COLO829 (cell line): ENCODE results near the gene VSNL1.
A peak's percentile ranks its signal among the peaks of the same experiment; 100 is the strongest.

Experiments used
- DNase-seq: peaks from one replicate; pipeline ENCODE4 v3.0.0; 2012; ENCODE audit warnings: low spot score

Gene VSNL1

DNA sequence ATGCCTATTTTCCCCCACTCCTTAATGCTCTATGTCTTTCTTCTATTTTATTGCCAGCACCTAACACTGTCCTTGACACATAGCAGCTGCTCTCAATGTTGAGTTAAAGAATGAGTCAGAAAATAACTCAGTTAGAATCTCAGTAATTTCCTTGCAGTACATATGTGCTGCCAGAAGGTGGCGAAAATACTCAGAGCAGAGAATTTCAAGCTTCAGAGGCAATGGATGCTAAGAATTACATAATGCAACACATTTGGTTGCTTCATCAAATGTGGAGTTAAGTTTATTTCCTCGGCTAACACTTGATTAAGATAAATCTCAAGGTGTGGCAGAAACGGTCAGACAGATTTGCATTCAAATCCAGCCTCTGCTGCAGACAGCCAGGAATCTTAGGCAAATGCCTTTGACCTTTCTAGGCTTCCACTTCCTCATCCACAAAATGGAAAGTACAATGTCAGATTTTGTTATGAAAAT, 105.6 kb downstream of the VSNL1 start:
- peak; percentile 50 for DNase-seq

DNA sequence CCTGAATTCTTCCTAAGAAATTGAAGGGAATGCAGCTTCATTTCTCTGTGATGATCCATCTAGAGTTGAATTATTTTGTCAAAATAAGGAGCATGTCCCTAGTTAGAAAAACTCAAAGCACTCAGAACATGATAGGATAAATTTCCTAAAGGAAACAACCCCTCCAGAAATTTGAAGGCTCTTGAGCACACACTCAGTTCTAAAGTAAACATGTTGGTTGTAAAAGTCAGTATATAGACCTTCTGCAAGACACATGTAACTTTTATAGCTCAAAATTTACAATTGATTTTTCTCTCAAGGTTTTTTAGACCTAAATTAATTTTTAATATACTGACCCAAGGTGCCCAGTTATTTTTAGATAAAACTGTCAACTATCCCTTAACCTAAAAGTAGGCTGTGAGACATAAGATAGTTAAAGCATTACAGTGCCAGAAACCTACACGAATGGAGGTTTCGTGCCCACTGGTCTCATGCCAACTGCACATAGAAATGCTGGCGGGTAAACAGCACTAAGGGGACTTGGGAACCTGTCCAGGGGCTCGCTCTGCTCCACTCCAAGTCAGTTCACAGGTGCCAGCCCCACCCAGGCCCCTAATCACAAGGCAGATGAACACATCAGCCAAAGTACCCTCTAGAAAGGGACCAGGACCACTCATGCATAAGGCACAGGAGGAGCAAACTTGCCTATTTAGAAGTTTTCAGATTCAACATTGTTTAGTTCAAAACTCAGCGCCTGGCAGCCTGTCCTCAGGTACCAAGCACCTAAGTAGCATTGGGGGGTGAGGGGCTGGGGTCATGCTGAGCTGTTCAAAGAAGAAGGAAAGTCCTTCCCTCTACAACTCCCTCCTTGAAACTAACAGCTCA, 106.6 kb downstream of the VSNL1 start:
- no peak for DNase-seq

DNA sequence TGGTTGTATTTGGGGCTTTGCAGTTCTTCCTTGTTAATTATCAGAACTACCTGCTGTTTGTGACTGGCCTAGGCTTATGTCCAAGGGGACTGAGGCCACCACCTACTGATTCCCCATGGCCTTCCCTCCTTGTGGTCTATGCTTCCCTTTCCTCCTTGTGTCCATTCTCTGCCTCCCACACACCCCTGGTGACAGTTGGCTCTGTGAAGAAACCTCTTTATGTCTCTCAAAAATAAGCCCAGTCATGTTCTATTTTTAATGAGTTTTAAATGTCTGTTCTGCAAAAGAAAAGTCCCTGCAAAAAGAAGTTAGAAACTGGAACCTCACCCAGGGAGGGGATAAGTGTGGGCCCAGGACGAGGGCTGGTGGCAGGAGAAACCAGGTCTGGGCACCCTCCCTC, 108.1 kb downstream of the VSNL1 start:
- no peak for DNase-seq

DNA sequence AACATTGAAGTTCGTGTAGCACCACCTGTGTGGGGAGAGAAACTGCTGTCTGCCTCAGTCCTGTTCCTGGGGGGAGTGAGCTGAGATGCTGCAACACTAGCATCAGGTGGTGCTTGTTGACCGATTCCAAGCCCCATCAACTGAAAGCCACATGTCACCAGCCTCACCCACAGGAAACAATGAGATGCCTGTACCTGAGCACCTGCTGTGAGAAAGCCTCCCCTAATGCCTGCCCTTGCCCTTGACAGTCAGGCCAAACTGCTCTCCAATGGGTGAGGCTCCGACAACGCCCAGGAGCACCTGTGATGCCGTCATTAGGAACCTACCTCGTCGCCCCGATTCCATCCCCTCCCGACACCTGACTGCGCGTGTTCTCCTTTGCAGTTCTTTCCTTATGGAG, 108.5 kb downstream of the VSNL1 start:
- no peak for DNase-seq

DNA sequence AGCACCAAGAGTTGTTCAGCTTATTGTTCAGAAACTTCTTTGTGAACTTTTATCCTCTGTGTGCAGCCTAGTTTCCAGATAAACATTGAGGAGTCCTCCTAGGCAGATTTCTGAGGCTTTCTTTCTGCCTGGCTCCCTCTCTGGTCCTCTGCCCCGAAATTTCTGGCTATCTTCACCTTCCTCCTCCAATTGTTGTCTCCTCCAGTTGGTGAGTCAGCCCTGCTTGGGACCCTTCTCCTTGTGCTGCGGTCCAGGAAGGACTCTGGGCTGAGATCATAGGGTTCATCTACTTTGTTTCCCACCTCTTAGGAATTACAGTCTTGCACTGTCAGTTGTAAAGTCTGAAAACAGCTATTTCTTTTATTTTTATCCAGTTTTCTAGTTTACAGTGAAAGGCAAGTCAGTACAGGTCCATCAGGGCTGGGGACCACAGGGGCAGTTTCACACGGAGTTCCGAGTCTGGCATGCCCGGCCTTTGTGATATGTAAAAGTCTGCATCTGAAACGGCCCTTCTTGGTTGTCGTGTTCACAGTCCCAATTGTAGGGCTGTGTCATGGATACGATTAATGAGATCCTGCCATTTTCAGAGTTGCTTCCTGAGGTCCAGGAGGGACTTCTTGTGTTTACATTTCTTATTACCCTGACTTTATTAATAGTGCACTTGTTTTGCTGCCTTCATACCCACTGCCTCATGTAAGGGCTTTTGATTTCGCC, 112.3 kb downstream of the VSNL1 start:
- no peak for DNase-seq

DNA sequence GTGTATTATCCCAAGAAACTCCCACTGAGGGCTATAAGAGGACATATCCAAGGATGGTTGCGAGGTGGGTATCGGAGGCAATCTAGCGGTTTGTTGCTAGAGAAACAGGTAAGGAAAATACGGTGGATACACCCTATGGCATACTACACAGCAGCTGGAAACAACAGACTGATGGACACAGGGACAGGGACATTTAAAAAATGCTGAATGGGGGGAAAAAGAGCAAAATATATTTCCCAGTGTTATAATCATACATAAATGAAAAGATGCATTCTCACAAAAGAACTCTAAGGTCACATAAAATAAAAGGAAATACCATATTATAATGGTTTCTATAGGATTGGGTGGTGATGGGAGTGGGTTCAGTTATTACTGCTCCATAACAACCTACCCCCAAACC, 117.3 kb downstream of the VSNL1 start:
- DNase-seq = no peak

DNA sequence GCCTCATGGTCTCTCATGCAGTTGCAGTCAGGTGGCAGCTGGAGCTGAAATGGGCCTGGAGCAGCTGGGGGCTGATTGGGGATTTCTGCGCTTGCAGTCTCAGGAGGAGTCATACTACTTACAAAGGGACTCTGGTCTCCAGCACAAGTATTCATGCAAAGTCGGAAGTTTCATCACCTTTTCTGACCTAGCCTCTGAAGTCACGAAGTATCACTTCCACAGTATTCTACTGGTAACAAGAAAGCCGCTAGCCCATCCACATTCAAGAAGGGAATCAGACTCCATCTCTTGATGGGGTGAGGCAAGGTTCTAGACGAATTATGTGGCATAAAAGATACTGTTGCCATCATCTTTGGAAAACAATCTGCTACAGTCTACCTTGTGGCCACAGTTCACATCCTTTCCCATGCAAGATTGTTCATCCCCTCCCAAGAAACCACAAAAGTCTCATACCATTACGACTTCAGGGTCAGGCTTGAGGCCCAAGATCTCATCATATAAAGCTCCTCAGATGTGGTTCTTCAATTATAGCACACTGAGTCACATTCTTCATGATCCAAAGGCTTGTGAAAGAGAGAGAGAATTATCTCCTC, 117.9 kb downstream of the VSNL1 start:
- DNase-seq = no peak

DNA sequence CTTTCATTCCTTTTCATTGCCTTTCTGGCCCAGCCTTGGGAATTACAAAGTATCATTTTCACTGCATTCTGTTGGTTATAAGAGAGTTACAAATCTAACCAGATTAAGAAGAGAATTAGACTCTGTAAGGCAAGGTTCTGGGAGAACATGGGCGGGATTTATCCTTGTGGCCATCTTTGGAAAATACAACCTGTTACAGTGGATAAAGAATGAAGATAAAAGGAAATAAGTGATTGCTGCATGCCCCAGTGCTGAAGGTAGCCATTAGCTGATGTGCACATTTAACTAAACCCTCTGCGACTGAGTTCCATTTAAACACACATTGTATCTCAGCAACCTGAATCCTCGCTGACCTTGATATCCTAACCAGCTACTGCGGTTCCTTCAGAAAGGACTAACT, 119.7 kb downstream of the VSNL1 start:
- DNase-seq = no peak

DNA sequence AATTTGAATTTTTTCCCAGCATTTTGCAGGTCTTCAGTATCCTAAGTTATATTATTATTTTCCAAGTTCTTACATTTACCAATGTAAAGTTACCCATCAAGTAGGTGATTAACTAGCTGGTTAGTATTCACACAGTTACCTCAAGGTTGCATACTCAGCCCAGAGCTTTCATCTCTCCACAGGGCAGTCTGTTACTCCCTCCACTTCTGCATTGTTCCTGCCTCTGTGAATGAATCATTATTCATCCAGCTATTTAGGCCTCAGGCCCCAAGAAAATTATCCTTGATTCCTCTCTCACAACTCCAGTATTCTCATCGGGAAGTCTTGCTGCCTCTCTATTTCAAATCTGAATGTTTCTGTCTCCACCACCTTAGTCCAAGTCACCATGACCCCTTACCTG, 121.0 kb downstream of the VSNL1 start:
- DNase-seq = no peak

DNA sequence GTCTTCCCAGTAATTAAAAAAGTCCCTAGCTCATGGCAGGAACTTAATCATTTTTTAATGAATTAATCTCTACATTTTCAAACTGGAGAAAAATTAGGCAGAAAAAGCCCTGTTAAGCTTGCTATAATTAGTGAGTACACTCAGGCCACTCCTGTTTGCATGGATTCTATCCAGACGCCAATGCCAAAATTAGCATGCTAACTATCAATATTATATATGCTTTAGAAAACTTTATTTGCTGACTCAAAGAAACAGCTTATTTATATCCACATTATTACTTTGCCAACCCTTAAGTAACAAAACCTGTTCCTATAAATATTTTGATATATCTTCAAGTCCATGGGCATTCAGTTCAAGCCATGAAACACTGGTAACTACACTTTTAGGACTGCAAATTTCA, 122.2 kb downstream of the VSNL1 start:
- DNase-seq = no peak

DNA sequence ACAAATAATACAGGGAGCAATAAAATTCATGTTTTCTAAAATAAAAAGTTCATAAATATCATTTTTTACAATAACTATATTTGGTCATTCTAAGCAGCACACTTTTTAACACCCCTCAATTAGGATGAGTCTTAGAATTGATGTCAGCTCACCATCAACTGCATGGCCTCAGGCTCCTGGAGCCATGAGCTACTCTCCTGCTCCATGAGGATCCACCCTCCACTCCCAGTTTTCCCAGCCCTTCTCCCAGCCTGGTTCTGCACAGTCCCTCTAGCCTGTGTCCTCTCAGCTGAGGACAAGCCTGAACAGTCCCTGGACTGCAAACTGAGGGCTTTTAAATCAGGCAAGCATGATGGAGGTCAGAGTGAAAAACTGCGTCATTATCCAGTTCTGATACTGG, 124.0 kb downstream of the VSNL1 start:
- no peak for DNase-seq

DNA sequence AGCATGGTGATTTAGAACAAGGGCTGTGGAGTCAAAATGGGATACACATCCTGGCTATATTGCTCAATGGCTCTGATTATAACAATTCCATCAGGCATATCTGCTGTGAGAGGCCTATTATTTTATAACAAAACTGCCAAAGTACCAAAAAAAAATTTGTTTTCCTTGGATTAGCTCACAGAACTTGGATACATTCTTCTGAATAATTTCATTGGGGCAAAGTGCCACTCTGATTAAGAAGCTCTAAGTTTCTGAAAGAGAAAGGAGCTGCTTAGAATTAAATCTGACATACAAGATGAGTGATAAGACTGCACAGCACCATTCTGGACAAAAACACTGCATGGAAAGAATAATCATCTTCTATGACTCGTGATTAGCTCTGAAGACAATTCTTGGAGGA, 127.4 kb downstream of the VSNL1 start:
- DNase-seq = no peak

DNA sequence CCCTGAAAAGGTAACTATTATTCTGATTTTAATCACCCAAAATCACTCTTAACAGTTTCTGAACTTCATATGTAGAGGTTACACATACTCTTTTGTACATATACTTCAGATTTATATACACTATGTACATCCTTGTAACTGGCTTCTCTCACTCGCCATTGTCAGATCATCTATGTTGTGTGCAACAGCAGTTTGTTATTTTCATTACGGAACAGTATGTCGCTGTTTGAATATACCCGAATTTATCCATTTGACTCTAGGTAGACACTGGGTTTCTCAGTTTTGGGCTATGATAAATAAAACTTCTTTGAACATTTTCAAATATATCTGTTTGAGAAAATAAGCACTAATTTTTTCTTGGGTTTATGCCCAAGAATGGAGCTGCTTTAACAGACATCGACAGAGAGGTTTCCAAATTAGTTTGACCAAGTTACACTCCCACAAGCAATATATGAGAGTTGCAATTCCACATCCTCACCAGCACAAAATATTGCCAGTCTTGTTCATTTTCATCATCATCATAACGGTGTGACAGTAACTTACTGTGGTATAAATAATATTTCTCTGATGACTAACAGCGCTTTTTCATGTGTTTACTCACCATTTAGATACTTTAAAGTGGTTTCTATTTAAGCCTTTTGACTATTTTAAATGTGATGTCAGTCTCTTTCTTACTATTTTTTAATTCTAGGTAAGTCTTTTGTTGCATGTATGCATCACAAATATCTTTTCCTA, 132.3 kb downstream of the VSNL1 start:
- no peak for DNase-seq

DNA sequence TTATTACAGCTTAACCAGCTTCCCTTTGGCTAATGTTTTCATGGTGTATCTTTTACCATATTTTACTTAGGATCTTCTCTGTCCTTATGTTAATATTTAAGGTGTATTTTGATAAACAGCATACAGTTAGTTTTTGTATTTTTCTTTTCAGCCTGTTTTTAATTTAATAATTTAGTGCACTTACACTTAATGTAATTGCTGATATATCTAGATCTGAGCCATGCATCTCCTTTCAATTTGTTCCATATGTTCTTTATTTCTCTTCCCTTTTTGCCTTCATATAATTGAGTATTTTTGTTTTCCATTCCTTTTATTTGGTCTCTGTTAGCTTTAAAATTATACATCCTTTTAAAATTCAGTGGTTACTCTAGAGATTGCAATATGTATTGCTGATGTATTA, 134.3 kb downstream of the VSNL1 start:
- DNase-seq = no peak

DNA sequence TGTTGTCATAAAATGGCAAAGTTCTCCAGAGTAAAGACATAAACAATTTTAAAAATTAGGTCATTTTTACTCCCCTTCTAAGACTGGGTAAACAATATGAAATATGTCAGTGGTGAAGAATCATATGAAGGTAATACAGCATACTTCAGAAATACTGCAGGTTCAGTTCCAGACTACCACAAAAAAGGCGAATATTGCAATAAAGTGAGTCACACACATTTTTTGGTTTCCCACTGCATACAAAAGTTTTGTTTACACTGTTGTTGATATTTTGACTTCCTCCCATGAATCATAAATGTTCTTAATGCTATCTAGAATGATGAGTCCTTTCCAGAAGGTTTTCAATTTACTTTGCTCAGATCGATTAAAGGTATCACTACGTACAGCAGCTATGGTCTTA, 139.6 kb downstream of the VSNL1 start:
- DNase-seq = no peak

DNA sequence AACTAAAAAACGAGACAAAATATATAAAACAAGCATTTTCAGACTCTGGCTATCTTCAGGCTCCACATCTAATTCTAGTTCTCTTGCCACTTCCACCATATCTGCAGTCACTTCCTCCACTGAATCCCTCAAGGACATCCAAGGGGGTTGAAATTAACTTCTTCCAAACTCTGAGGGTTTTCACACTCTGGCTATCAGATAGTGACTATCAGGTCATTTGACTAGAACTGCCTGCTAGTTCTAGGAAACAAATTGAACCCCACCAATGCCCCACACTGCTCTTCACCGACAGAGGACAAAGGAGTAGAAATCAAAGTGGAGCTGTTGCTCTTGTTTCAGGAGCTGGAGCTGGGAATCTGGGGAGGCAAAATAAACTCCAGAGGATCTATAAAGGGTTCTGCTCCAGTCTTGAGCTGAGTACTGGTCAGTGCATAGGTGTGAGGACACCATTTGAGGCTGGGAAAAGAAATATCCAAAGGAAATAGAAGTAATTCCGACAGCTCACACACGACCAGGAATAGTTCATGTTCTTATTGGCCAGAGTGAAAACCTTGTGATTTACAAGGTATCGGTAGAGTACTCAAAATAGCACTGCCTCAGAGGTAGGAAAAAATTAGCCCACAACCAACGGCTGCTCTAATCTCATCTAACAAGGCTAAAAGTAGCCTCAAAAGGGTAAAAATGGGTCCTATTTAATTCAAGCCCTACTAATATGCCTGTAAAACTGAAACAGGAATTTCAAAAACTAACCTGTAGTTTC, 141.8 kb downstream of the VSNL1 start:
- DNase-seq = no peak

DNA sequence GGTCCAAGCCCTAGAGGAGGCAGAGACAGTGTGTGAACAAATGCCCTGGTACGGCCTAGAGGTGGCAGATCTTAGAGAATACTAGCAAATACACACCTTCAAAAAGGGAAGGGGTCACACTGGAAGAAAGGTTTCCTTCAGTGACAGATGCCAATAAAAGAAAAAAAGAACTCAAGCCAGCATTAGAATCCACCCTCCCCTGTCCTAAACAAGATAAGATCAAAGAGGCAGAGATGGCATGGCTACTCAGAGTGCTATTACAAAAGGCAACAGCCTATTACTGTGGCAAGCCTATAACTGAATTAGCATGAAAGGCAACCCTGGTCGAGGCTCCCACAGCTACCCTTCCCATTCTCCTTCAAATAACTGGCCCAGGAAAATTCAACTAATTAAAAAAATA, 143.5 kb downstream of the VSNL1 start:
- no peak for DNase-seq

DNA sequence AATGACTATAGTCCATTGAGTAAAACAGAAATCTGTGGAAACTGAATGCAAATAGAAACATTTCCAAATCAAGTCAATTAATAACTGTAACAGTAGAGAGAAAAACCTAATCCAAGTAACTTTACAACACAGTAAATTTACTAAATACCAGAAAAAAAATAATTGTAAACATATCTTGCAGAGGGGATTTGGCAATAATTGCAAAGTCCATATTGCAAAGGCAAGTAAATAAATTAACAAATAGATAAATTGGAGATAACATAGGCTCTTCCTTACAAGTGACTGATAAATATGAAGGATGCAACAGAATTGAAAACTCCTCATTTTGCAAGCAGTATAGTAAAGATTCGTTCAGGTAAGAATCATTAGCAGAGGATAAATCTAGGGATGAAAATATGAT, 148.1 kb downstream of the VSNL1 start:
- no peak for DNase-seq

DNA sequence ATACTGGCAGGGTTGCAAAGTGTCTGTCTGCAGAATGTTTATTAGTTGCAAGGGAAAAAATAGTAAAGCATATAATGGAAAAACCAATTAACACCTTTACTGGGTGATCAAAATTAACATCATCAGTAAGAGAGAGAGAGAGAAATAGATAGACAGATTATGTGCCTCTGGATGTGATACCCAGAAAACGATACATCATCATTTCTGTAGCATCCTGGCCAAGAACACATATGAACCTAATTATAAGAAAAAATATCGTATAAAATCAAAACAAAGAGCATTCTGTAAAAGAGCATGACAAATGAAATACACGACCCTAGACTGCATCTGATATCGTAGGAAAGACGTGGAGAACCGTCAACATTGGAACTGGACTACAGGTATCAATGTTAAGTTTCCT, 148.5 kb downstream of the VSNL1 start:
- DNase-seq = no peak

DNA sequence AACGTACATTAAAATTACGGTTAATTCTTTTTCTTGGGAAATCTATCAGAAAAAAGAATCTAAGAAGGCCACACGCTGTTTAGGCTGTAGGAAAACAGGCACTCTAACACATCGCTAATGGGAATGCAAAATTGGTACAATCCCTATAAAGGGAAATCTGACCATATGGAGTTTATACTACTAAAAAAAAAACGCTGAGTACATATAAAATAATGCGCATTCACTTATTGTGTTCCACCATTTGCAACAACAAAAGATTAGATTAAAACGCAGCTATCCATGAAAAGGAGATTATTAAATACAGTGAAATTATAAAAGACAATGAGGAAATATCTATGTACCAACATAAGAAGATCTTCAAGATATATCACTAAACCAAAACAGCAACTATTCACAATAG, 150.3 kb downstream of the VSNL1 start:
- no peak for DNase-seq
